Fibroblast of villous mesenchyme (primary cell): Measurements from ENCODE around the gene KRTAP10-10. TPM values are rescaled to one million over a fixed set of nuclear protein-coding genes. Genes with fewer than 3 reads are reported as not detected.
"Not testable (repeated sequence)": the region's sequence is repeated elsewhere in the genome, so short reads cannot be mapped to it uniquely, and the experiment has no call there.

Experiments
- DNase-seq: peaks from one replicate; pipeline ENCODE4 v3.0.0-alpha.2; 2010; ENCODE audit warnings: low read depth
- H3K4me3 ChIP-seq: 2 replicates; pipeline ENCODE4 v1.5.1; 2011; ENCODE audit warnings: low read depth, mild to moderate bottlenecking, low read length
- total RNA-seq: library from RNA; depleted of rRNA; stranded (reverse); fragments of >200 nt; gene quantifications from 2 replicates; pipeline ENCODE4 v1.2.3, GENCODE V29; 2012
- TF ChIP-seq, protein P1 (sequence below): IDR thresholded peaks from 2 replicates; pipeline ENCODE4 v1.5.1; 2012; ENCODE audit warnings: low read depth, mild to moderate bottlenecking, low read length; ENCODE audit not compliant: insufficient read depth

Gene KRTAP10-10
- total RNA-seq, 1 donor, result not detected

DNA sequence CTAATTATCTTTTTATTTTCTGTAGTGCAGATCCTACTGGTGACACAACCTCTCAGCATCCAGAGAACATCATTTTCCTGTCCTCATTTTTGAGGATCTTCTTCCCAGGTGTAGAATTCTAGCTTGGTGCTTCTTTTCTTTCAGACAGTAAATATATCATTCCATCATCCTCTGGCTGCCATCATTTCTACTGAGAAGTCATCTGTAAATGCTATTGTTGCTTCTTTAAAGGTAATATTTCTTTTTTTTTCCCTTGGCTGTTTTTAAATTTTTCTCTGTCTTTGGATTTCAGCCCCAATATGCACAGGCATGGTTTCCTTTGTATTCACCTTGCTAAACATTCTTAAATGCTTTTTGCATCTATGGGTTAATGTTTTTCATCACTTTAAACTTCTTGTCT, 13.6 kb upstream of the KRTAP10-10 start:
- H3K4me3 ChIP-seq, result no peak overlapping the region
- no peak for DNase-seq
- TF ChIP-seq, protein P1, sequence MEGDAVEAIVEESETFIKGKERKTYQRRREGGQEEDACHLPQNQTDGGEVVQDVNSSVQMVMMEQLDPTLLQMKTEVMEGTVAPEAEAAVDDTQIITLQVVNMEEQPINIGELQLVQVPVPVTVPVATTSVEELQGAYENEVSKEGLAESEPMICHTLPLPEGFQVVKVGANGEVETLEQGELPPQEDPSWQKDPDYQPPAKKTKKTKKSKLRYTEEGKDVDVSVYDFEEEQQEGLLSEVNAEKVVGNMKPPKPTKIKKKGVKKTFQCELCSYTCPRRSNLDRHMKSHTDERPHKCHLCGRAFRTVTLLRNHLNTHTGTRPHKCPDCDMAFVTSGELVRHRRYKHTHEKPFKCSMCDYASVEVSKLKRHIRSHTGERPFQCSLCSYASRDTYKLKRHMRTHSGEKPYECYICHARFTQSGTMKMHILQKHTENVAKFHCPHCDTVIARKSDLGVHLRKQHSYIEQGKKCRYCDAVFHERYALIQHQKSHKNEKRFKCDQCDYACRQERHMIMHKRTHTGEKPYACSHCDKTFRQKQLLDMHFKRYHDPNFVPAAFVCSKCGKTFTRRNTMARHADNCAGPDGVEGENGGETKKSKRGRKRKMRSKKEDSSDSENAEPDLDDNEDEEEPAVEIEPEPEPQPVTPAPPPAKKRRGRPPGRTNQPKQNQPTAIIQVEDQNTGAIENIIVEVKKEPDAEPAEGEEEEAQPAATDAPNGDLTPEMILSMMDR, result no peak

DNA sequence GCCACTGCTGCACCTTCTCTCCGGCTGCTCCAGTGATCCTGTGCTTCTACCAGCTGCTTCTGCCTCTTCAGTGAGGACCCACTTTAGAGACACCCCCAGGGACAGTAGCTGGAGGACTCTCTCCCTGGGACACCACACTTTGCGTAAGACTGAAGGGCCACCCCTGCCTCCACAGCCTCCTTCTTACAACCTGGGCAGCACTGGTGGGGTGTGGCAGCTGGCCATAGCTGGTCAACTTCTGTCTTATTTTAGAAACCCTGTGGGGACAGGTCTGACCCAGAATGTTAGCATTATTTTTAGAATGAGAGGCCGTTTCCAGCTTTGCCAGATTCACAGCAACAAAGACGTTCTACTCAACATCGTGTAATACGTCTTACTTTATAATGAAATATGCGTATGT, 11.4 kb upstream of the KRTAP10-10 start:
- DNase-seq, result no peak
- TF ChIP-seq, protein P1, result no peak
- no peak overlapping the region for H3K4me3 ChIP-seq

DNA sequence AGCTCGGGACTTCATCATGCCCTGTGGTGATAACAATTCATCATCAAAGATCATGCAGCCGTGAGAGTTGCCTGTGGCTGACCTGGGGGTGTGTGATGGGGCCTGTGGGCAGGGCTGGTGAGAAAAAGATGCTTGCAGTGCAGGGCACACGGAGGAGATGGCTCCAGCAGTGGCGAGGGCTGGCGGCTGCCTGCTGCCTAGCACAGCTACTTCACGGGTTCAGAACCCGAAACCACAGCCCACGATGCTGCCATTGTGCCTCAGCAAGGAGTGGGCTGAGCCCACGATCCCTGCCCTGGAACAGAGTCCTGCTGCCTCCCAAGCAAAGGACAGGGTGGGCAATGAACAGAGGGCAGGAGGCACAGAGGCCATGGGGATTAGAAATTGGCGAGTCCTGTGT, 10.9 kb upstream of the KRTAP10-10 start:
- H3K4me3 ChIP-seq, result no peak overlapping the region
- no peak for DNase-seq
- TF ChIP-seq, protein P1, result no peak

DNA sequence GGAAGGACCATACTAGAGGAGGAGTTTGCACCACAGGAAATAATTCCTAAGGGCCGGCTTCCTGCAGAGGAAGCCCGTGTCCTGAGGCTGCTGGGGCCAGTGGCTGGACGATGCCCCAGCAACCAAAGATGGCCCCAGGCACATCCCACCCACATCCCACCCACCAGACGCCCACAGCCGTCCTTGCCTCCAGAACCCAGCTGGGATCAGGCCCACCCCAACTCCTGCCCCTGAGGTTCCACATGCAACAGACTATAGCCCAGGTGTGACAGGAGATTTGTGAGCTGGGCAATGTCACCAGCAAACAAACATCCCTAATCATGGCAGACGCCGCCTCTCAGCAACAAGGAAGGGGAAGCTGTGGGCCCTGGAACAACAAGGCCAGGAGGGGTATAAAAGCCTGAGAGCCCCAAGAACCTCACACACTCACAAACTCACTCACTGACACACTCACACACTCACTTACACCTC, 10.4 kb upstream of the KRTAP10-10 start, which contains the start of gene KRTAP10-9:
KRTAP10-9 (plus strand) TSS at position 421 of the 471 bp plus-strand sequence. CDS start 79 bp downstream, outside the sequence.
- DNase-seq, result no peak
- TF ChIP-seq, protein P1, result no peak
- H3K4me3 ChIP-seq, result no peak within 1 kb of the TSS

DNA sequence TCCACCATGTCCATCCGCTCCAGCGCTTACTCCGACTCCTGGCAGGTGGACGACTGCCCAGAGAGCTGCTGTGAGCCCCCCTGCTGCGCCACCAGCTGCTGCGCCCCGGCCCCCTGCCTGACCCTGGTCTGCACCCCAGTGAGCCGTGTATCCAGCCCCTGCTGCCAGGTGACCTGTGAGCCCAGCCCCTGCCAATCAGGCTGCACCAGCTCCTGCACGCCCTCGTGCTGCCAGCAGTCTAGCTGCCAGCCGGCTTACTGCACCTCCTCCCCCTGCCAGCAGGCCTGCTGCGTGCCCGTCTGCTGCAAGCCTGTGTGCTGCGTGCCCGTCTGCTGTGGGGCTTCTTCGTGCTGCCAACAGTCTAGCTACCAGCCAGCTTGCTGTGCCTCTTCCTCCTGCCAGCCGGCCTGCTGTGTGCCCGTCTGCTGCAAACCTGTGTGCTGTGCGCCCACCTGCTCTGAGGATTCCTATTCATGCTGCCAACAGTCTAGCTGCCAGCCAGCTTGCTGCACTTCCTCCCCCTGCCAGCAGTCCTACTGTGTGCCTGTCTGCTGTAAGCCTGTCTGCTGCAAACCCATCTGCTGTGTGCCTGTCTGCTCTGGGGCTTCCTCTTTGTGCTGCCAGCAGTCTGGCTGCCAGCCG, 9.9 kb upstream of the KRTAP10-10 start:
- H3K4me3 ChIP-seq, DNase-seq: not testable (repeated sequence)

DNA sequence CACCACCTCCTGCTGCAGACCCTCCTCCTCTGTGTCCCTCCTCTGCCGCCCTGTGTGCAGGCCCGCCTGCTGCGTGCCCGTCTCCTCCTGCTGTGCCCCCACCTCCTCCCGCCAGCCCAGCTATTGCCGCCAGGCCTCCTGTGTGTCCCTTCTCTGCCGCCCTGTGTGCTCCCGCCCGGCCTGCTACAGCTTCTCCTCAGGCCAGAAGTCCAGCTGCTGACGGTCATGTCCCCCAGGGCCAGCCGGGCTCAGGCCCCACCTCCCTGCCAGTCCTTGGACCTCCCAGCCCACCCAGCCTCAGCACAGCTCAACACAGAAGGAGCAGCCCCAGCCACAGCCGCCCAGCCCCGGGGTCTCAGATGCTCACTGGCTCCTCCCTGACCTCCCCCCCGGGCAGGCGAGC, 9.3 kb upstream of the KRTAP10-10 start:
- not testable (repeated sequence) for DNase-seq, H3K4me3 ChIP-seq

DNA sequence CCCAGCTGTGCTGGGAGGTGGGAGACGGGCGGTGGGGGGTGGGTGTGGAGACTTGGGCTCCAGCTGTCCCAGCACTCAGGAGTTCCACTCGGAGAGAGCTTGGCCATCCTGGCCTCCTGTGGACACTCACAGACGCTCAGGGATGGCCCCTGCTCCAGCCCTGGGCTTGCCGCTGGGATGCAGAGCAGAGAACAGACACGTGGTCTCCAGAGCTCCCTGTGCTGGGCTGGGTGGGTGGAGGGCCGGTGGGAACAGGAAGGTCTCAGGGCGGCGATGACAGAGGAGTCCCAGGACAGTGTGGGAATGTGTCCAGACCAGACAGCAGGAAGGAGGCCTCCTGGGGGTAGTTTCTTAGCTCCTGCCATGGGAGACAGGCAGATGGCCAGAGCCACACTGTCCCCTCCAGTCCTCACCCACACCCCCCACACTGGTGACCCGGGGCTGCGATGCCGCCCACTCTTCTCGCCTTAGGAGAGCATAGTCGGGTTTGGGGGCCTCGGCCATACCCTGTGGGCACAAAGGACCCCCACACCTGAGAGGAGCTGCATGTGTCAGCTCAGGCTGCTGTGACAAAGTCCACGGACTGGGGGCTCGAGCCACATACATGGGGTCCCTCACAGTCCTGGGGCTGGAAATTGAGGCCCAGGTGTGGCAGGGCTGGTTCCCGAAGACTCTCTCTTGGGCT, 8.3 kb upstream of the KRTAP10-10 start:
- TF ChIP-seq, protein P1, result no peak
- DNase-seq, result no peak
- no peak overlapping the region for H3K4me3 ChIP-seq

DNA sequence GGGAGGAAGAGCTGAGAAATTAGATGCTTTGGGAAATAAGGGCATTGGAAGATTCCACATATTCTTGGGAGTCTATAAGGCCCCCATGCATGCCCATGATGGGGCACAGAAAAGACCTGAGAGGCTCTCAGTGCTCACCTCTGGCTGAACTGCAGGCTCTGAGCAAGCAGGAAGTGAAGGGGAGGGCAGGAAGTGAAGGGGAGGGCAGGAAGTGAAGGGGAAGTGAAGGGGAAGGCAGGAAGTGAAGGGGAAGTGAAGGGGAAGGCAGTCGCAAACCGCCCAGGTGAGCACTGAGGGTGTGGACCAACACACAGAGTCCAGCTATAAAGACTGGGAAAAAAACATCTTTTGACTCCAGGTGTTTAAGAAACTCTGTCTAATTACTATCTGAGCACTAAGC, 6.7 kb upstream of the KRTAP10-10 start:
- DNase-seq, result no peak
- no peak overlapping the region for H3K4me3 ChIP-seq
- TF ChIP-seq, protein P1, result no peak
